HG03039 (cell line): ENCODE measurements around the gene BLID.

Experiments
- ATAC-seq: cut with Tn5 transposase; IDR thresholded peaks from one replicate; pipeline ENCODE4 v1.9.1; 2021; ENCODE audit warnings: mild to moderate bottlenecking, moderate library complexity; ENCODE audit not compliant: unreplicated experiment

Gene BLID

GRCh38 chr11:122085264-122085663 is 30.8 kb downstream of the BLID start:
- ATAC-seq = no peak

- no peak for ATAC-seq
Measured at GRCh38 chr11:122082205-122082604, 33.8 kb downstream of the BLID start.

GRCh38 chr11:122081073-122081472 is 34.9 kb downstream of the BLID start:
- no peak for ATAC-seq

- ATAC-seq = no peak
Measured at GRCh38 chr11:122077459-122077858, 38.6 kb downstream of the BLID start.

- no peak for ATAC-seq
Measured at GRCh38 chr11:122076512-122077120, 39.4 kb downstream of the BLID start.

- ATAC-seq = no peak
Measured at GRCh38 chr11:122075016-122075415, 41.0 kb downstream of the BLID start.

- no peak for ATAC-seq
Measured at GRCh38 chr11:122074022-122074421, 42.0 kb downstream of the BLID start.

- no peak for ATAC-seq
Measured at GRCh38 chr11:122071709-122072202, 44.3 kb downstream of the BLID start.

GRCh38 chr11:122069707-122070360 is 46.2 kb downstream of the BLID start:
- no peak for ATAC-seq

GRCh38 chr11:122068837-122069236 is 47.2 kb downstream of the BLID start:
- no peak for ATAC-seq

- ATAC-seq = no peak
Measured at GRCh38 chr11:122068141-122068540, 47.9 kb downstream of the BLID start.
